HG03103 (cell line): ENCODE results near the gene FOXA1.

Experiments used
- ATAC-seq: cut with Tn5 transposase; IDR thresholded peaks from one replicate; pipeline ENCODE4 v1.9.1; 2021; ENCODE audit warnings: low read depth; ENCODE audit not compliant: unreplicated experiment

The FOXA1 gene

DNA sequence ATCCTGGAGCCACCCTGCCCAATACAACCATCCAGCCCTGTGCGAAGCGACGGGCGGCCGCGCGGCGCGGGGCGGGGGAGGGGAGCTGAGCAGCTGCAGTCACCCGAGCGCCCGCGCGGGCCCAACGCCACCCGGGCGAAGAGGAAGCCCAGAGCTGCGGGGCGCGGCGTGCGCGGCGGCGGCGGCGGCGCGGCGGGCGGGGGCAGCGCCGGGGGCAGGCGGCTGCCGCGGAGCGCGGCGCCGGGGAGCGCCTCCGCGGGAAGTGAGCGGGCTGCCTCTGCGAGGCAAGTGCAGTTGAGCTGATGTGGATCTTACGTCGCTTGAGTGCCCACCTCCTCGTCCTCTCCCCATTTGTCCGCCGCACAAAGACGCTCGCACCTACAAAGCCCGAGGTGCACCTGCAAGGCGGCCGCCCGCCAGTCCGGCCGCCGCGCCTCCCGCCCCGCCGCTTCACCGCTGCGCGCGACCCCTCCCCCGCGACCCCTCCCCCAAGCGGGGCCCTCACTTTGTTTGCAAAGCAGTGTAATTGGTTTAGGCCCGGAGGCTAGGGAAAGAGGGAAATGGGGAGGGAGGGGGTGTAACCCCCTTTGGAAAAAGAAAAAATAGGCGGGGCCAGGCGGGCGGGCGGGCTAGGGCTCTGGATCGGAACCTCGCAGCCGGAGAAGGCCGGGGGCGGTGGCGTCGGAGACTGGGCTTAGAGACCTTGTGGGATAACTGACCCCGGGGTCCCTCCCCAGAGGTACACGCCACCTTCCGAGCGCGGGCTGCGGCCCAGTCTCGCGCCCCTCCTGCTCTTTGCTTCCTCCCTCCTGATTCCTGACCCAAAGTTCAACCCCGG is at the start of gene FOXA1, which contains the start of gene TTC6:
Gene FOXA1, minus strand, starts transcription at position 279 of the 838 bp plus-strand sequence. Its CDS starts 277 bp downstream, at position 2.
Gene TTC6, plus strand, starts transcription at position 659 of the 838 bp plus-strand sequence. CDS start 26,436 bp downstream, outside the sequence.
- no peak for ATAC-seq

DNA sequence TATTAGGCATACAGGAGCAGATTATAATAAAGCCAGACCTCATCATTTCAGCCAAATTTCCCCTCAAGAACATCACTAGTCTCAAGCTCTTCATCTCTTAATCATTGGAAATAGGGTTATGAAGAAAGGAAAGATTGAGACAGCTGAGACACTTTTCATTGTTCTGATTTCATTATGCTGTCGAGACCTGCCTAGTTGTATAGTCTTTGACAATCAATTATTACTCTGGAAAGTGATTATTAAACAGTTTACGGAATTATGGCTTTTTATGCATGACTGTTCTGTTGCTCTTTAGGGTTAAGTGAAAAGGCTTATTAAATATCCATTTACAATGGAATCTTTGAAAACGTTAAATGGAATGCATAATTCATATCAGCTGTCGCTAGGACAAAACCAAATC is 48.7 kb upstream of the FOXA1 start:
- ATAC-seq, result no peak

DNA sequence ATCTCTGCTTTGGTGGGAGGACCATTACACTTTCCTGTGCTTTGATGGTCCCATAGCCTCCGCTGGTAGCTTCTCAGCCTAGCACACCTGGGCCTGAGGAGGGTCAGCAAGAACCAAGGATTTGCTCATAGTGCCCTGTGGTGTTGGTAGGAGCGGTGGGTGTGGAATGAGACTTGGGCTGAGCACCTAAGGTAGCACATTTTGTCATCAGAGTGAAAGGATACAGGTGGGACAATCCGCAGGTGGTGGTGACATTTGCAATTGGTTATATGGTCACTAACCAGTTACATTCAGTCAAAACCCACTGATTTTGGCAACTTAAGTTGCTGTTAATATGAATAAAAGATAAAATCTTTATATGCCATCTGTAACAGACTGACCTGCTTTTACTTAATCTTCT is 47.1 kb upstream of the FOXA1 start:
- ATAC-seq, result no peak

DNA sequence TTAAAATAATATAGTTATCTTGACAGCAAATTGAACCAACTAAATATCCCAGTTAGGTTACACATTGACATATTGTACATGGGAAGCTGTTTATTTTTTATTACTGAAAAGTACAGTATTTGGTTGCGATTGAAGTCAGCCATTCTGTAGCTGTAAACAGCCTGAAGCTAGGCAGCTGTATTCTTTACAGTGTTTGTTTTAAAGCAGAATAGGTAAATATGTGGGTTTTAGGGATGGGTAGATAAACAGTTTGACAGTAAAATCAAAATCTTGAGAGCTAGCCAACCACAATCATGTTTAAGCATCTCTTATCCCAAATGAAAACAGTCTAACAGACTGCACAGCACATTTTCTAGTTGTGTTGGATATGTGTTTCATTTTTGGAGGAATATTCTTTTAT is 46.1 kb upstream of the FOXA1 start:
- no peak for ATAC-seq

DNA sequence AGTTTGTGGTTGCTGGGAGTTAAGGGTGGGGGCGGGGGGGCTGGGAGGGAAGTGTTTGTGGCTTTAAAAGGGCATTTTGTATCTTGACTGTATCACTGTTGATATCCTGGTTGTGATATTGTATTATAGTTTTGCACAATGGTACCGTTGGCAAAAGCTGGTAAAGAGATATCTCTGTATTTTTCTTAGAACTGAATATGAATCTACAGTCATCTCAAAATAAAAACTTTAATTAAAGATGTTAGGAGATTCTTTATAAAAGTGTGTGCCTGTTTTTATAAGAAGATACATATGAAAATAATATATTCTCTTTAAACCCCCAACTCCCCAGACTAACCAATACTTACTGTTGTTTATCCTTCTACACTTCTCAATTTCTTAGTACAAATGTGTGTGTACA is 43.5 kb upstream of the FOXA1 start:
- no peak for ATAC-seq

DNA sequence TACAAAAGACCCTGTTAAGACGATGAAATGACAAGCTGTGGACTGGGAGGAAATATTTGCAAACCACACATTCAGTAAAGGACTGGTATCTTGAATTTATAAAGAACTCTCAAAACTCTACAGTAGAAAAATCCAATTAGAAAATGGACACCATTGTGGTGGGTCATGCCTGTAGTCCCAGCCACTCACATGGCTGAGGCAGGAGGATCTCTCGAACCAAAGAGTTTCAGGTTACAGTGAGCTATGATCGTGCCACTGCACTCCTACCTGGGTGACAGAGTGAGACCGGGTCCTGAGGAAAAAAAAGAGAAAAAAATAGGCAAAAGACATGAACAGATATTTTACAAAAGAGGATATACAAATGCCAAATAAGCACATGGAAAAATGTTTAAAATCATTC is 42.3 kb upstream of the FOXA1 start:
- no peak for ATAC-seq

DNA sequence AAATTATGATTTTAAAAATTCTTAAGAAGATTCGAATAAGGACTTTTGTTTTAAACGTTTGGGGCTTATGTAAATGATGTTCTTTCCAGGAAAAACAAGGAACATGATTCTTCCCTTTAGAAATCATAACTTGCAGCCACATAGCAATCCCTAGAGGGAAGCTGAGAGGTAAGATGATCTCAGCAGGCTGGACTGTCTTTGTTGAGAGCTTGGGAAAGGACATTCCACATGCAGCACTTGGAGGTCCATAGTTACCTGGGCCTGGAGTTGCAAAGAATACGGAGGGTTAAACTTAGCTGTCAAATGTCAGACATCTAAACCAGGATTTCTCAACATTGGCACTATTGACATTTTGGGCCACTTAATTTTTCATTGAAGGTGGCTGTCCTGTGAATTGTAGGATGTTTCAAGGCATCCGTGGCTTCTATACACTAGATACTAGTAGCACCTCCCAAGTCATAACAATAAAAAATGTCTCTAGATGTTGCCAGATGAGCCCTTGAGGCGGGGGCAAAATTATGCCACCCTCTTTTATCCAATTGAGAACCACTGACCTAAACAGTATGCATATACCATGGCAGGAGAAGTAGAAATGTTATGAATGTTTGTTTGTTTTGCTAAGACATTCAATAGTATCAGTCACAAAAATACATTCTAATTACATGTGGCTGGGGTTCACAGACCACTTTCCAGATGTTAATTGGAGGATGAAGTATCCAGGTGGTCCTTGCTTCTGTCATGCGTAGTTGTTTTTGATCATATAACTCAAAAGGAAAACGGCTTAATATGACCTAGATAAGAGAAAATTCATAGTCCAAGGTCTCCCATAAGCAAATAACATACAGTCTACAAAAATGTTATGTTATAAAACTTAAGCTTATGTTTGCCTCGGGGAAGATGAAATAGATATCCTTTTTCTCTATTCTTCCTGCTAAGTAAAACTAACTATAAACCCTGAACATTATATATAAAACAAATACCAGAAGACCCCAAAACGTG is 30.8 kb upstream of the FOXA1 start:
- ATAC-seq, result no peak

DNA sequence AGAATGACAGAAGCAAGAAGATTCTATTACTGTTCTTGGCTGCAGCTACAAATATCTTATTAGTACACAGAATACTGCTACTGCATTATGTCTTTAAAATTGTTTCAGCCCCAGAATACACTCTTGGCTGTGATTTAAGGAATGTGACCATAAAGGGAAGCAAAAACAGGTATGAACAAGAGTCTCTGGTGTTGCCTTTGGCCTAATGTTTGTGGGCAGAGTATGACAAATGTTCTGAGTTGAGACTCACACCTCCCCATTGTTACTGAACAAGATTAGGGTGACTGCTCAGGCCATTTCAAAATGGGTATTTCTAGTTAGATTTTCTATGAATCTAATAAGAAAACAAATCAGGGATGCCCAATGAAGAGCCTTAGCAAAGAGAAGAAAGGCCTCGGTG is 28.9 kb upstream of the FOXA1 start:
- no peak for ATAC-seq

DNA sequence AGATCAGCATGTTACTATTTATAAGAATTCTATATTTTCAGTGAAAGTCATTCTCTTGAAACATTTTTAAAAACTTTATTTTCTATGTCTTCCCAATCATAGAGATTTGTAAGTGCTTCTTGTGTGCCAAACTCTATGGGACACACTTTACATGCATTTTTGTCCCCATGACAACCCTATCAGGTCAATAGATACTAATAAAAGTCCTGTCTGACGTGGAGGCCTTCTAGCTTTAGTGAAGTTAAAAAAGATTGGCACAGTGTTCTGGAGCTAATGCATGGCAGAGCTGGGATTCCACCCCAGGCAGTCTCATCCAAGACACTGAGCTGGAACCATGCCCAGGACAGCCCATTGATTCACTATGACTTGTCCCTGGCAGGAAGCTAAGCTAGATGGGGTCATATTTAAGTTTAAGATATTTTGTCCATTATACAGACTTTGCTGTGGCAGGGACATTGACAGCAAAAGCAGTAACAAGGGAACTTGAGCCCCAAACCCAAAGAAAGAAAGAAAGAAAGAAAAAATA is 28.4 kb upstream of the FOXA1 start:
- ATAC-seq, result no peak

DNA sequence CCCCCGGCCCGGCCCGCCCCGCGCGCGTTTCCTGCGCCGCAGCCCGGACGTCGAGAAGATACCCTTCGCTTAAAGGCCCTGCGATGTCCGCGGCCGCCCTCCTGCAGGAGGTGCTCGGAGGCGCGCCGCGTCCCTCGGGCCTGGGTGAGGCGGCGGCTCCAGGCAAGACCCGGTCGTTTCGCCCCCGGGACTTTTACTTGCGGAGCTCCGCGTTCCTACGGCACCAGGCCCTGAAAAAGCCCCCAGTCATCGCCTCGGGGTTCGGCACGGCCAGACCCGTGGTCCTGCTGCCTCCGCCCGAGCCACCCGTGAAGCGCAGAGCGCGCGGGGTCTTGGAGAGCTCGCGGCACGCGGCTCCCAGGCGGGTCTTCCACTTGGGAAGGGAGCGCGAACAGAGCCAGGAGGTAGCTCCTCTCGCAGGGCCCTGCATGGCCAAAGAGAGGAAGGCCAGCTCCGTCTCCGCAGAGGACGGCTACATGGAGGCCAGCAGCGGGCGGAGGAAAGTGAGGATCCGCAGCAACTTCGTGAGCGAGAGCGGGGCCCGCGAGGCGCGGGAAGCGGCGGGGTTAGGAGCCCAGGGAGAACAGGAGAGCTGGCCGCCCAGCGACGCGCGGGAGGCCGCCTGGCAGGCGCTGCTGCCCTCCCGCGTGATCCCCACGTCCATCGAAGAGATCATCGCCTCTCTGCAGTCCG is 27.3 kb upstream of the FOXA1 start:
- no peak for ATAC-seq

DNA sequence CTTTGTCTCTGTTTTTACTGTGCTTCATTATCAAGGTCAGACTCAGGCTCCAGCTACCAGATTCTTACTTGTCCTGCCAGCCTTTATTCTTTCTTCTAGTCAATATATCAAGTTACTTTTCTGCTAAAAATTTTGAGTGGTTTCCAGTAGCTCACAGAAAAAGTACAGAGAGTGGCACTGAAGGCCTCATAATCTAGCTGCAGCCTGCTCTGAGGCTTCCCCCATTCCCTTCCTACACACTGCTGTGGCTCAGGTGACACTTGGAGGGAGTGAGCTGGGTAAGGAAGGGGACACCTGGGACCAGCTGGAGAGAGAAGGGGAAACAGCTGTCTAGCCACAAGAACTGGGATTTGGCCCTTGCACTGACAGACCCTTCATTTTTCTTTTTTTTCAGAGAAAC is 25.8 kb upstream of the FOXA1 start:
- ATAC-seq, result no peak

DNA sequence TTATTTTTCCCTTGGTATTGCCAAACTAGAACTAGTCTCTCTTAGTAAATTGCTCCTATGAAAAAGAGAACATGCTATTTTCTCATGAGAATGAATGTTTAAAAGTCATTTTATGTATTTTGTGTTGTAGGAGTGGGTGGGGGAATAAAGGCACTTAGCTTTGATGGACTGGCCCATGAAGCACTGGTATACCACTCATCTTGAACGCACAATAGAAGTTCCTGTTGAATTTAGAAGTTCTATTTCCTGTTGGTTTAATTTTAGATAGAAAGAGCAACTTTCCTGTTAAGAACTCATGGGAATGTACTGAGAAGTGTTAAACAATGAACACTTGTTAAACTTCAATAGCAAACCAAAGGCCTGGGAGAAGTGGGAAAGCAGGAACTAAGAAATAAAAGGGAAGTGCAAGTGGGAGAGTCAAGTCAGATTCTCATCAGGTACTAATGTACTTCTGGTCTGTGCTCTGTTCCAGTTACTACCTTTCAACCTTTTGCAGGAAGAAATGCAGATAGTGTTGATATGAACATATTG is 23.5 kb upstream of the FOXA1 start:
- ATAC-seq, result no peak

DNA sequence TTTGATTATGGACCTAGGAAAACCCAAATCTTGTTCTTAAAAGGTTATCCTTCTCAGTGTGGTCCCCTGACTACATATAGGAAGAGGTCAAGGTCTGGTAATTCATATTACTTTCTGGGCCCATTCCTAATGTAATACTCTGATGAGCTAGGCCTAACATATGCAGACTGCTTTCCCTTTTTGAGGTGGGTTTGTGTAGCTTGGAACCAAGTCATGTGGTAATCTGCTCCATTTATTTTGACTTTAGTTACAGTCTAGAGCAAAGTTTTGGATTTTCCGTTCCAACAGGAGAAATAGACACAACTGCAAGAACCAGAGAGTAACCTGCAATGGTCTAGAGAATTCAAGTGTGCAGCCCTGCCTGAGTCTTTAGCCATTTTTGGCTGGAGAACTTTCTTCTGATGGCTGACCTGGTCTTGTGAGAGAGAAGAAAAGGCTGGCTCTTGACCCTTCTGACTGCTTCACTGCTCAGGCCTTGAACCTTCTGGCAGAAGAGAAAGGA is 22.9 kb upstream of the FOXA1 start:
- no peak for ATAC-seq

DNA sequence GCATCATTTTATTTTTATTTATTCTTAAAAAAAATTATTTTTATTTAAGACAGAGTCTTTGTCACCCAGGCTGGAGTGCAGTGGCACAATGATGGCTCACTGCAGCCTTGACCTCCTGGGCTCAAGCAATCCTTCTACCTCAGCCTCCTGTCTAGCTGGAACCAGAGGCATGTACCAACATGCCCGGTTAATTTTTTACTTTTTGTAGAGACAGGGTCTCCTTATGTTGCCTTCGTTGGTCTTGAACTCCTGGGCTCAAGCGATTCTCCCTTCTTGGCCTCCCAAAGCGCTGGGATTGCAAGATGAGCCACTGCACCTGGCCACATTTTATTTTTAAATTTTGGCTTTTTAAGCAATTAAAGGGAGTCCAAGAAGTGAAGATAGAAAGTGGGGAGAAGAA is 21.8 kb upstream of the FOXA1 start:
- ATAC-seq, result no peak

DNA sequence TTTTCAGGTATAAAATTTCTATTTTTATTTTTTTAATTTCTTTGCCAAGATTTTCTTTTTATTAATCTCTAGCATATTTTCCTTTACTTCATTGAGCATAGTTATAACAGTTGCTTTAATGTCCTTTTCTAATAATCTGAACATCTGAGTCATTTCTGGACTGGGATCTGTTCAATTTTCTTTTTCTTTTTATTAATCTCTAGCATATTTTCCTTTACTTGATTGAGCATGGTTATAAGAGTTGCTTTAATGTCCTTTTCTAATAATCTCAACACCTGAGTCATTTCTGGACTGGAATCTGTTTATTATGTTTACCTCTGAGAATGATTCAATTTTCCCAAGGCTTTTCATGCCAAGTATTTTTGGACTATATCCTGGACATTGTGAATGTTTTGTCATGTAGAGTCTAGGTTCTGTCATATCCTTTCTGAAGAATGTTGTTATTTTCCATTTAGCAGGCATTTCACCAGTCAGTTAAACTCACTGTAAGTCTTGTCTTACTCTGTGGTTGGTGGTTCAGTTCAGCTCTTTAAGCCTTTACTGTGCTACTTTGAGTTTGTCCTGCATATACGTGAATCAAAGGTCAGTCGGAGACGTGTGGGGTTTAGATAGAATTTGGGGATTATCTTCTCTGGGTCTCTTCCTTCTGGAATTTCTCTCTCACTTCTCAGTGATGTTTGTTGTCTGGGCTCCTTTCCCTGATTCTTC is 20.7 kb upstream of the FOXA1 start:
- no peak for ATAC-seq

DNA sequence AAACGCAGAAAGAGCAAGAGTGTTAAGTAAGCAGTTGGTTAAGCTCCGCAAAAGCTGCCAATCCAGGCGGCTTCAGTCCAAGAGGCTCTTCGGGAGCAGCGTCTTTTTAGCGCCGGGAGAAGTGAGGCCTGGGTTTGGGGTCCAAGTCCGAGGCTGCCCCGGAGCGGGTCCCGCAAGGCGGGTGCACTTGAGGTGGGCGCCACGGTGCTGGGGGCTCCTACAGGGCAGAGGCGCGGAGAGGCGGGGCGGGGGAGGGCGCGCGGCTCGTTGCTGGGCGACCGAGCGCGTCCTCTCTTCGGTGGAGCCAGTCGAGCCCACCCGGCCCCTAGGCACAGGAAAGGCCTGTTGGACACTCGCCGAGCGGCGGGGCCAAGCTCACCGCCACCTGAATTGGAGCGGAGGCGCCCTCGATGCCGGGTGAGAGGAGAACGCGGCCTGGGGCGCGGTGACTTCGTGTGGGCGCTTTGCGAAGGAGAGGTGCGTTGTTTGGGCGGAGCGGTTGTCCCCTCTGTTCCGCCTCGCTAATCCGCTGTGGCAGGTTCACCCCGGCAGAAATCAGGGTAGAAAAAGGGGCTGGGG is 16.0 kb upstream of the FOXA1 start:
- ATAC-seq, result no peak

DNA sequence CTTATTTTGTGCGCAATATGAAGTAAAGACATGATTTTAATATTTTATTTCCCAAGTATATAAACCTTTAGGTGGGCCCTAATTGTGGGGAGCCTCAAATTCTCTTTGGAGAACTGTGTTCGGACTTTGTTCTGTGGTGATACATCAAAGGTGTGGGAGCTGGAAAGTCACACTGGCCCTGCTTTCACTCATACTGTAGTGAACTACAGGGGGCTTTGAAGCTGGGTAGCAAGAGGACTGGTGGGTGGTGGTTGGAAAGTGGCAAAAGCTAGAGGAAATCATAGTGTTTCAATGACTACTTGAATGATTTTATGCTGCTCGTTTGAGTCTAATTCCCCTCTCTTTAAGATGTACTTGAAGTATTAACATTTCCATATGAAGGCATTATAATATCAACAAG is 13.6 kb upstream of the FOXA1 start:
- no peak for ATAC-seq

DNA sequence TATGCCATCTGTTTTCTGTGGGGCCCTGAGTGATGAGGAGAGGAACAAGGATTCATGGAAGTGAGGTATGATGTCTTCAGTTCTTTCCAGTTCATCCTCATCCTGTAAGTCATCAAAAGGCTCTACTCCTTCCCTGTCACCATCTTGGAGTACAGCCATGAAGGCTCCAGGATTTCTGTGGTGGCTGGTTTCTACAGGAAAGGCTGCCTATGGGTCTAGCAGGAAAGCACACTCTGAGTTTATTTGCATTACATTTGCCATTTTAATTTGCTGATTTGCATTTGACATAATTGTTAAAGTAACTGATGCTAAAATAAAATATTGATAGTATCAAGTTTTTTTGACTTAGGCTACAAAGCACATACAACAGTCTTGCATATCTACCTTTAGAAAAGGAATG is 11.6 kb upstream of the FOXA1 start:
- no peak for ATAC-seq

DNA sequence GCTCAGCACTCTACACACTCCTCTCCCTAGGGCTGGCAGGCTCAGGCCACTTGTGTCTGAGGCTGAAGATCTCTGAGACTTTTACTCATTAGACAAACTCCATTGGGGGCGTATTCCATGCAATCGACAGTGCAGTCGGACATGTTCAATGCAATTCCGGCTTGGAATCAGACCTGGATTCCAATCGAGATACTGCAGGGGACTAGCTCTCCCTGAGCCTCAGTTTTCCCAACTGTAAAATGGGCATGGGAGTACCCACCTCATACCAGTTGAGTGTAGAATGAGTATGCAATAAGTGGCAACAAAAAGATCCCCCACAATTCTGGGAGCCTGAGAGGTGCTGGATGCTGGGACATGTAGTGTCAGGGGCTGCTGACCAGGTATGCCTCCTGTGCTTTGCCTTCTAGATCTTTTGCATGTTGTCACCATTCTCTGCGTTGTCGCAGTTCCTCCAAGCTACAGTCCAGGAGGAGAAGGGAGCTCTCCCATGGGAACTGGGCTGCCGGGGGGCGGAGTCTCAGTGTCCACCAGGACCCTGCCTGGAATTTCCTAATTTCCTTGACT is 8.7 kb upstream of the FOXA1 start:
- ATAC-seq, result no peak
